ENCODE measurements around the gene RFX4. TPM values are rescaled to one million over a fixed set of nuclear protein-coding genes. Genes with fewer than 3 reads are reported as not detected.
A peak's percentile ranks its signal among the peaks of the same experiment; 100 is the strongest.

Gene RFX4
- total and polyA plus RNA-seq, 2 donors (not counting 3 experiments of a cell fraction or from before 2014, with no cell fraction given): not detected

DNA sequence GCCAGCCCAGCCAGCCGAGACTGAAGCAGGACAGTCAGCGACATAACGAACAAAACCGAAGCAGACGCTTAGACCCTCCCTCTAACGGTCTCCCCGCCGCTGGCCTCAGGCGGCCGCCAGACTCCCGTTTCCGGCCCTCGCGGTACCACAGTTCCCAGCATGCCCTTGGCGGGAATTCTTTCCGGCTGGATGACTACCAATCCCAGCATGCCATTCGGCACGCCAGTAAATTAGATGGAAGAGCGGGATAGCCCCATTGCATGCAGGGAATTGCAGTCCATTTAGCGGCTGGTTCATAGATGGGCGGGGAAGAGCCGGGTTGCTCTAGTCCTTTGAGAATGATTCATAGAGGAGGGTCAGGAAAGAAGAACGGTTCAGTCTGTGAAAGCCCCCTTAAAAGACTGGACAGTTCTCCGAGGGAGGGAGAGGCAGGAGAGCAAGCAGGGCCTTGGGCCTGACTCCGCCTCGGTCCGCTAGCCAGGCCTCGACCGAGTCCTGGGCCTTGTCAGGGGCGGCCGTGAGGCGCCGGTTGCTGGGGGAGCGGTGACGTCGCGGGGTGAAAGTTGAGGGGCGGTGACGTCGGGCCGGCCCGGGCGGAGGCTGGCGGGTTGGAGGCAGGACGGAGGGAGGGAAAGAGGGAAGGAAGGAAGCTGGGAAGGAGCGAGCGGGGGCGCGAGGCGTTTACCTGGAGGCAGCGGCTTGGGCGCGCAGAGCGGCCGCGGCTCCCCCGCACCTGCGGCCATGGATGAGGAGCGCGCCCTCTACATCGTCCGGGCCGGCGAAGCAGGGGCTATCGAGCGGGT, 191.4 kb downstream of the RFX4 start, which contains the start of gene RIC8B:
RIC8B (plus strand) TSS at position 678 of the 803 bp plus-strand sequence; CDS start at position 742, 64 bp downstream.
- intact Hi-C loops (cut with micrococcal nuclease): loop anchor here (1.0 to 5.0 kb wide), 6 partner anchors 67 to 527 kb away; partner anchors contain the start of genes CKAP4, CRY1, POLR3B and TCP11L2
- H3K27ac ChIP-seq (ENCODE audit: insufficient read depth, low read depth, low read length): peak within 1 kb of the TSS; percentile 91
- DNase-seq (ENCODE audit: low read depth, low spot score): peak; percentile 99
- peak within 1 kb of the TSS; percentile 83 for H3K4me2 ChIP-seq (ENCODE audit: insufficient read depth, low read length)
- no peaks in the 10 kb centered on the region for H3K36me3 ChIP-seq (ENCODE audit: control insufficient read depth in 2 of 2, extremely low read depth in 1 of 2, insufficient read depth in 2 of 2, low read length in 2 of 2)
- POLR2A ChIA-PET: interaction anchor here (0.7 to 1.0 kb wide), 2 partner anchors 16 to 181 kb away, joined by 4 read pairs; partner anchors contain the start of gene TMEM263
- no TSS peak for BruUV-seq (replicated peaks)
- TF ChIP-seq, protein P1, sequence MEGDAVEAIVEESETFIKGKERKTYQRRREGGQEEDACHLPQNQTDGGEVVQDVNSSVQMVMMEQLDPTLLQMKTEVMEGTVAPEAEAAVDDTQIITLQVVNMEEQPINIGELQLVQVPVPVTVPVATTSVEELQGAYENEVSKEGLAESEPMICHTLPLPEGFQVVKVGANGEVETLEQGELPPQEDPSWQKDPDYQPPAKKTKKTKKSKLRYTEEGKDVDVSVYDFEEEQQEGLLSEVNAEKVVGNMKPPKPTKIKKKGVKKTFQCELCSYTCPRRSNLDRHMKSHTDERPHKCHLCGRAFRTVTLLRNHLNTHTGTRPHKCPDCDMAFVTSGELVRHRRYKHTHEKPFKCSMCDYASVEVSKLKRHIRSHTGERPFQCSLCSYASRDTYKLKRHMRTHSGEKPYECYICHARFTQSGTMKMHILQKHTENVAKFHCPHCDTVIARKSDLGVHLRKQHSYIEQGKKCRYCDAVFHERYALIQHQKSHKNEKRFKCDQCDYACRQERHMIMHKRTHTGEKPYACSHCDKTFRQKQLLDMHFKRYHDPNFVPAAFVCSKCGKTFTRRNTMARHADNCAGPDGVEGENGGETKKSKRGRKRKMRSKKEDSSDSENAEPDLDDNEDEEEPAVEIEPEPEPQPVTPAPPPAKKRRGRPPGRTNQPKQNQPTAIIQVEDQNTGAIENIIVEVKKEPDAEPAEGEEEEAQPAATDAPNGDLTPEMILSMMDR (IDR thresholded peaks at IDR 0.05; ENCODE audit: extremely low read depth in 1 of 2, insufficient read depth in 1 of 2, low read depth in 1 of 2, low read length in 2 of 2): peak in 1 of 2 donors; percentile 2
- TF ChIP-seq FOS (IDR thresholded peaks at IDR 0.05; ENCODE audit: borderline replicate concordance, insufficient read depth, low read length) (peak; percentile 66), POLR2A (IDR thresholded peaks at IDR 0.05; ENCODE audit: low read depth, low read length) (peak; percentile 91), EZH2 (IDR thresholded peaks at IDR 0.05; ENCODE audit: borderline replicate concordance, low read depth, low read length, severe bottlenecking) (no peak), POLR2AphosphoS5 (IDR thresholded peaks at IDR 0.05; ENCODE audit: insufficient read depth, low read depth, low read length) (peak; percentile 67)
- TF ChIP-seq, protein P2, sequence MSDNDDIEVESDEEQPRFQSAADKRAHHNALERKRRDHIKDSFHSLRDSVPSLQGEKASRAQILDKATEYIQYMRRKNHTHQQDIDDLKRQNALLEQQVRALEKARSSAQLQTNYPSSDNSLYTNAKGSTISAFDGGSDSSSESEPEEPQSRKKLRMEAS (IDR thresholded peaks at IDR 0.05; ENCODE audit: insufficient read depth, insufficient read length): no peak
- H3K27me3 ChIP-seq (ENCODE audit: control insufficient read depth in 2 of 2, insufficient read depth in 2 of 2, low read length in 2 of 2): no peaks in the 10 kb centered on the region
- dilution Hi-C loops (cut with MboI; ENCODE audit: extremely low pct_ligation_motif_present, low sequenced_read_pairs): no loop called here
- peaks cover 12% of the 10 kb centered on the region for H3K4me1 ChIP-seq (ENCODE audit: control insufficient read depth, extremely low read depth, insufficient read depth, low read length)
- peak within 1 kb of the TSS; percentile 96 for H3K9ac ChIP-seq (replicated peaks; ENCODE audit: extremely low read depth, insufficient read depth, low read length)
- CTCF ChIA-PET: interaction anchor here (1.0 kb wide), 1 partner anchor 11 kb away, joined by 3 read pairs; no protein-coding TSS in a partner anchor
- H2AFZ ChIP-seq (ENCODE audit: low read depth, low read length): peak within 1 kb of the TSS; percentile 89
- peak within 1 kb of the TSS; percentile 52 to 84 (median 74) for H3K4me3 ChIP-seq (replicated peaks in 1 of 3; ENCODE audit: insufficient read depth in 1 of 3, low read depth in 1 of 3, low read length in 3 of 3)
- no peaks in the 10 kb centered on the region for H4K20me1 ChIP-seq (replicated peaks; ENCODE audit: control insufficient read depth, extremely low read depth, insufficient read depth, low read length)
- H3K9me1 ChIP-seq (replicated peaks; ENCODE audit: control insufficient read depth, extremely low read depth, insufficient read depth, low read length): no peaks in the 10 kb centered on the region
- peak; percentile 99 for FAIRE-seq
- no peaks in the 10 kb centered on the region for H3K9me3 ChIP-seq (replicated peaks; ENCODE audit: control insufficient read depth, insufficient read depth, low read length)
- peaks cover 37% of the 10 kb centered on the region for H3K79me2 ChIP-seq (ENCODE audit: control insufficient read depth, insufficient read depth, low read length)

Data from endothelial cell of umbilical vein (primary cell).